Measurements from ENCODE around the gene LAMB3.

DNA sequence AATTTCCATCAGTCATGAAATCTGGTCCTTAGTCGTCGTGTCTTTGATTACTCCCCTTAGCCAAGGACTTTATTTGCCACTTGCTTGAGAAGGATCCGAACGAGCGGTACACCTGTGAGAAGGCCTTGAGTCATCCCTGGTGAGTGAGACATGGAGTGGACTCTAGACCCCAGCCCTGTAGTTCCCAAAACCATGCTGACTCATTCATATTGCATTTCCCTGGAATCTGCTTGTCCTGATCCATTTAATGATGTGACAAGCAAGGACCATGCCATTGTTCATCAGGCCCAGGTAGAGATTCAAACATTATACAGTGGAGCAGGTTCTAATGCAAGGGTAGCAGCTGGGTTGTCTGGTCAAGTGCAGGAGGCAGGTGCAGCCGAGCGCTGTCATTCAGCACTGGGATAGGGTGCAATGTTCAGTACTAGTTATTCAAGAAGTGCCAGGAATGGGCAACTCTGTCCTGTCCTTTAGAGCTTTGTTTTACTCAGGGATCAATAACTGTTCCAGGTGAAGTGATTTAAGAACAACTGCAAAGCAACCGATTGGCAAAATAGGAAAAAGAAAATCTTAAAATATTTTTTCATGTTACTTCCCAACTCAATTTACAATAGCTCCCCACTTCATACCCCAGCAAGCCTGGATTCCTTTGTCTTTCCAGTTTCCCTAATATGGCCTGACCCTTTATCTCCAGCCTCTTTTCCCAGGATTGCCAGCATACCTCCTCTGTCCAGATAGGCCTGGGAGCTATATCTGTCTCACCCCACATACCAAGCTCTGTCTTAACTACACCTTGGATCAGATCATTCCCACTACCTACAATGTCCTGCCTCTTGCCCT, 42.2 kb downstream of the LAMB3 start:
- TF ChIP-seq, protein P1, sequence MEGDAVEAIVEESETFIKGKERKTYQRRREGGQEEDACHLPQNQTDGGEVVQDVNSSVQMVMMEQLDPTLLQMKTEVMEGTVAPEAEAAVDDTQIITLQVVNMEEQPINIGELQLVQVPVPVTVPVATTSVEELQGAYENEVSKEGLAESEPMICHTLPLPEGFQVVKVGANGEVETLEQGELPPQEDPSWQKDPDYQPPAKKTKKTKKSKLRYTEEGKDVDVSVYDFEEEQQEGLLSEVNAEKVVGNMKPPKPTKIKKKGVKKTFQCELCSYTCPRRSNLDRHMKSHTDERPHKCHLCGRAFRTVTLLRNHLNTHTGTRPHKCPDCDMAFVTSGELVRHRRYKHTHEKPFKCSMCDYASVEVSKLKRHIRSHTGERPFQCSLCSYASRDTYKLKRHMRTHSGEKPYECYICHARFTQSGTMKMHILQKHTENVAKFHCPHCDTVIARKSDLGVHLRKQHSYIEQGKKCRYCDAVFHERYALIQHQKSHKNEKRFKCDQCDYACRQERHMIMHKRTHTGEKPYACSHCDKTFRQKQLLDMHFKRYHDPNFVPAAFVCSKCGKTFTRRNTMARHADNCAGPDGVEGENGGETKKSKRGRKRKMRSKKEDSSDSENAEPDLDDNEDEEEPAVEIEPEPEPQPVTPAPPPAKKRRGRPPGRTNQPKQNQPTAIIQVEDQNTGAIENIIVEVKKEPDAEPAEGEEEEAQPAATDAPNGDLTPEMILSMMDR (conservative IDR thresholded peaks at IDR 0.05), result no peak
- TF ChIP-seq ZFX (IDR thresholded peaks at IDR 0.05), result no peak
